T1000 (cell line): ENCODE data around the gene CRYM.
"Not testable (repeated sequence)": the region's sequence is repeated elsewhere in the genome, so short reads cannot be mapped to it uniquely, and the experiment has no call there.

ENCODE experiments used
- DNase-seq: peaks from one replicate; lab custom pipeline; 2025; ENCODE audit warnings: mixed read lengths; lab: John Stamatoyannopoulos, UW

Gene CRYM

GRCh38 chr16:21279501-21279900, 1.4 kb upstream of the CRYM start:
- DNase-seq, result no peak

GRCh38 chr16:21277045-21277926, 804 bp downstream of the CRYM start:
- DNase-seq, result no peak

GRCh38 chr16:21276090-21276489, 2.0 kb downstream of the CRYM start:
- no peak for DNase-seq

GRCh38 chr16:21275529-21275928, 2.6 kb downstream of the CRYM start:
- no peak for DNase-seq

GRCh38 chr16:21274172-21274726, 3.8 kb downstream of the CRYM start:
- no peak for DNase-seq

DNA sequence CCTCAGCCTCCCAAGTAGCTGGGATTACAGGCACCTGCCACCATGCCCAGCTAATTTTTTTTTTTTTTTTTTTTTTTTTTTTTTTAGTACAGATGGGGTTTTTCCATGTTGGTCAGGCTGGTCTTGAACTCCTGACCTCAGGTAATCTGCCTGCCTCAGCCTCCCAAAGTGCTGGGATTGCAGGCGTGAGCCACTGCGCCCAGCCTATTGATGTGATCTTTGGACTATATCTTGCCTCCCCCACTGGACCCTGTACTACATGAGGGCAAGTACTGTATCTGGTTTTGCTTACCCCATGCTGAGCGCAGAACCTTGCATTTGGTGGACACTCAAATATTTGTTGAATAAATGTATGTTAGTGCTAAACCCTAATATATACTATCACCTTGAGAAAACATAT, 5.3 kb downstream of the CRYM start:
- not testable (repeated sequence) for DNase-seq

- no peak for DNase-seq
These were observed 5.8 kb downstream of the CRYM start for GRCh38 chr16:21272253-21272652.

- no peak for DNase-seq
These were observed 9.9 kb downstream of the CRYM start for GRCh38 chr16:21268236-21268635.

GRCh38 chr16:21267298-21267697, 10.8 kb downstream of the CRYM start:
- DNase-seq, result no peak

GRCh38 chr16:21265104-21265837, 12.8 kb downstream of the CRYM start:
- no peak for DNase-seq

DNA sequence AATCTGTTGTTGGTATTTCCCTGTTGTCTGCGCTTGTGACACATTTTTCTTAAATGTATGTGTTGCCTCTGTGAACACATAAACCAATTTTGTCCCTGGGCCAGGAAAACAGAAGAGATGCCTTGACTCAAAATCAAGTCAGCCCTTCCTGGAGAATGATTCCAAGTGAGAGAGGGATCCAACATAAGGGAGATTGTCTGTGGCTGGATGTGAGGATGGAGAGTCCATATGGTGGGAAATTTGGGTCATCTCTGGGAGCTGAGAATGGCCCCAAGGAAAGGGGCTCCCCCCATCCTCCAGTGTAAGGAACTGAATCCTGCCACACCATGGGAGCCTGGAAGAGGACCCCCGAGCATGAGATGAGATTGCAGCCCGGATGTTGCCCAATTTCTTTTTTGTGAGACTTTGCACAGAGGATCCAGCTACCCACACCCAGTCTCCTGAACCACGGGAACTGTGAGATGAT, 13.5 kb downstream of the CRYM start:
- DNase-seq, result no peak

GRCh38 chr16:21263640-21264570, 14.2 kb downstream of the CRYM start:
- no peak for DNase-seq

GRCh38 chr16:21262779-21263639, 15.1 kb downstream of the CRYM start:
- DNase-seq, result no peak

- no peak for DNase-seq
These were observed 17.0 kb downstream of the CRYM start for GRCh38 chr16:21260870-21261791.

DNA sequence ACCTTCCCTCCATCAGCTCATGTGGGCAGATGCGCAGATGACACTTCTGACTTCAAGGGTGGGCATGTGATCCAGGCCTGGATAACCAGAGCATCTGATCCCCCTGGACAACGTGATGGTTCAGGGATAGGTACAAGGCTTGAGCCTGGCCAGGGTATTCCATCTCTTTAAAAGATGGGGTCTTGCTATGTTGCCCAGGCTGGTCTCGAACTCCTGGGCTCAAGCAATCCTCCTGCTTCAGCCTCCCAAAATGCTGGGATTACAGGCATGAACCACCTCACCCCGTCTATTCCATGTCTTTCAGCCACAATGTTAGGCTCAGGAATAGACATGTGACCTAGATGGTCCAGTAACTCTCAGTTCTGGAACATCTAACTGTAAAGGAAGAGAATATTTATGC, 20.8 kb downstream of the CRYM start:
- DNase-seq, result no peak

GRCh38 chr16:21256636-21257035, 21.5 kb downstream of the CRYM start:
- no peak for DNase-seq

DNA sequence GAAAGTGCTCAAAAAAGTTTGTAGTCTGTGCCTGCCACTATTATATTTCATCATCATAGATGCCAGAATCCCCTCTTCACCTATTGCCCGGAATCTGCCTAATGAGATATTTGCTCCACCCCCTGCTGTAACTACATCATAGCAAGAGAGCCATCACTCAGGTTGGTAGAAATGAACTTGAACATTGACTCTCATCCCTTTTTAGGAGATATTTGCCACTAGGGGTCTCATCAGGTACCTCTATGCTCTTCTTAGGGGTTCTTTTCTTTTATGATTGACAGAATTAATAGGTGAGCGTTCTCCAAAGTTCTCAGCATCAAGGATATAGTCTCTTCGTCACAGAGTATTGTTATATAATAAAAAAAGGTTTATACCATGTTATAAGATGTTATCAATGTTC, 24.6 kb downstream of the CRYM start:
- no peak for DNase-seq

- no peak for DNase-seq
These were observed 27.8 kb downstream of the CRYM start for GRCh38 chr16:21250072-21250923.

GRCh38 chr16:21248179-21248578, 29.9 kb downstream of the CRYM start:
- not testable (repeated sequence) for DNase-seq
